GM12872 (cell line): Measurements from ENCODE around the gene POC1A.

Experiments used
- CTCF ChIP-seq: IDR thresholded peaks from 3 replicates; pipeline ENCODE4 v1.5.1; 2011; ENCODE audit warnings: low read depth, mild to moderate bottlenecking, low read length, moderate library complexity; ENCODE audit not compliant: insufficient read depth

Gene POC1A

GRCh38 chr3:52065264-52065756 is 88.9 kb downstream of the POC1A start:
- no peak for TF ChIP-seq CTCF

- TF ChIP-seq CTCF, result no peak
These were observed 89.7 kb downstream of the POC1A start for GRCh38 chr3:52064561-52064960.

GRCh38 chr3:52063026-52063723 is 91.0 kb downstream of the POC1A start:
- no peak for TF ChIP-seq CTCF

- TF ChIP-seq CTCF, result no peak
These were observed 91.7 kb downstream of the POC1A start for GRCh38 chr3:52062505-52062904.

GRCh38 chr3:52061121-52061910 is 92.9 kb downstream of the POC1A start:
- TF ChIP-seq CTCF, result no peak

GRCh38 chr3:52059781-52060180 is 94.4 kb downstream of the POC1A start:
- no peak for TF ChIP-seq CTCF

GRCh38 chr3:52057812-52058495 is 96.3 kb downstream of the POC1A start:
- no peak for TF ChIP-seq CTCF
